Activated CD4-positive, alpha-beta T cell treated with anti-CD3 and anti-CD28 coated beads, Interleukin-10, Interleukin-2, amounts not matched to agents 100 ng/mL and 50 ng/mL, durations not matched to agents 16 hours and 8 hours (primary cell): Measurements from ENCODE around the gene YJEFN3.

Experiments
- DNase-seq: peaks from one replicate; pipeline ENCODE4 v3.0.0-alpha.2; 2020

YJEFN3 gene

DNA sequence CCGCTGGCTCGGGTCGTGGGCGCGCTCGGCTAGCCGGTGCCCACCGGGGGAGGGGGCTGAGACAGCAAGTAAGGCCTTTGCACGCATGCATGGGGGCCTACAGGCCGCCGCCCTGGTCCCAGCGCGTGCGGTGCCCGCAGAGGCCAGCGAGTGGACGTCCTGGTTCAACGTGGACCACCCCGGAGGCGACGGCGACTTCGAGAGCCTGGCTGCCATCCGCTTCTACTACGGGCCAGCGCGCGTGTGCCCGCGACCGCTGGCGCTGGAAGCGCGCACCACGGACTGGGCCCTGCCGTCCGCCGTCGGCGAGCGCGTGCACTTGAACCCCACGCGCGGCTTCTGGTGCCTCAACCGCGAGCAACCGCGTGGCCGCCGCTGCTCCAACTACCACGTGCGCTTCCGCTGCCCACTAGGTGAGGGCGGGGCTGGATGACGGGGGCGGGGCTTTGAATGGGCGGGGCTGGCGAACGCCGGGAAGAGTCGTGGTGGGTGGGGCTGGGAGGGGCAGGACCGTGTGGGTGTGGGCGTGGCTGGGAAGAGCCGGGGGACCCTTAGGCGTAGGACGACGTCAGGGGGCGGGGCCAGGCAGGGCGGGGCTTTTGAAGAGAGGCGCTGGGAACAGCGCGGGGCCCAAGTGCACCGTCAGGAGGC lies 11.5 kb downstream of the YJEFN3 start:
- peak; percentile 83 for DNase-seq

DNA sequence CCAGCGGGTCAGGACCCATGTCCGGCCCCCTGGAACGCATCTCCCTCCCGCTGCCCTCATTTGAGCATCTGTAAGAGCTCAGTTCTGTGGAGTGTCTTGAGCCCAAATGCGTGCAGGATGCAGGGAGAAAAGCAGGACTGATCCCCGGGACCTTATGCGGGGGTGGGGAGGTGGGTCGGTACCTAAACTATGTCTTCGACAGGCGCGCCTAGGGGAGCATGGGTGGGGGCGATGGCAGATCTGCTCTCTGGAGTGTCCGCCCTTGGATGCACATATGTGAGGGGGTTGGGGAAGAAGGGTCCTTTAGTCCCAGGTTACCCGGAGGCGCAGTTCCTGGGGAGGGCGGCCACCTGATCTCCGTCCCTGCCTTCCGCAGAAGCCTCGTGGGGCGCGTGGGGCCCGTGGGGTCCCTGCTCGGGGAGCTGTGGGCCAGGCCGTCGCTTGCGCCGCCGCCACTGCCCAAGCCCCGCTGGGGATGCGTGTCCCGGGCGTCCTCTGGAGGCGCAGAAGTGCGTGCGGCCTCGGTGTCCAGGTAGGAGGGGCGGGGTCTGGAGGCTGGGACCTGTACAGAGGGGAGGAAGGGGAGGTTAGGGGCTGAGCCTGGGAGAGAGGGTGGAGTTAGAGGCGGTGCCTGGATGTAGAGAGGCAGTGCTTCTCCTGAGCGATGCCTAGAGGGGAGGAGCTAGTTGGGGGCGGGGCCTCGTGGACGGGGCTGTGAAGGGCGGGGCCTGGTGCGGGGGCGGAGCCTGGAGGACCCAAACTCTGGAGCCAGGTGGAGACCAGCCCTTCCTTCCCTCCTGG lies 12.2 kb downstream of the YJEFN3 start:
- peak; percentile 77 for DNase-seq

DNA sequence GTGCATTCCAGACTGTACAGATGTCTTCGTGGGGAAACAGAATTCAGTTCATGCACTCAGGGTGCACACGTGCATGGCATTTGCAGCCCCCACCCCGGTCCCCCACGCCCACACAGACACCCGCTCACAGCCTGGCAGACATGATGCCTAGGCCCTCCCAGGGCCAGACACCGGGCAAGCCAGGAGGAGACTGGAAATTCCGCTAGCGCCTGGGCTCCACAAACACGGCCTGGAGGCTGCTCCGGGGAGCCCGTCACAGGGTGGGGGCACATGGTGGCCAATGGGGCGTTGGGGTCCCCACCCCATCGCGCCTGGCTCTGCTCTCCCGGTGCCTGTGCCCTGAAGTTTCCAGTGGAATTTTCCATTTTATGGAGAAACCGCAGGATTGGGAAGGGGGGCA lies 12.9 kb downstream of the YJEFN3 start:
- no peak for DNase-seq

DNA sequence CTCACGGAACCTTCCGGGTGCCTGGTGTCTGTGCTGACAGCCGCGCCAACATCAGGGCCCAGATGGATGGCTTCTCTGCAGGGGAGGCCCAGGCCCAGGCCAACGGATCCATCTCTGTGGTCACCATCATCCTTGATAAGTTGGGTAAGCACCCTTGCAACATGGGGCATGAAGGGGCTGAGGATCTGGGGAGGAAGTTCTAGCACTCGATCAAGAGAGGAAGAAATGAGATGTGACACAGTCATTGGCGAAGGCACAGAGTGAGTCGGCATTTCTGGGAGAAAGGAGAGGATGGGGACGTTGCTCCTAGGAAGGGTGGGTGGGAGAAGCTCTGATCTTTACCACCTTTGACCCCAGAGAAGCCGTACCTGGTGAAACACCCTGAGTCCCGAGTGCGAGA lies 13.8 kb downstream of the YJEFN3 start:
- DNase-seq = no peak

DNA sequence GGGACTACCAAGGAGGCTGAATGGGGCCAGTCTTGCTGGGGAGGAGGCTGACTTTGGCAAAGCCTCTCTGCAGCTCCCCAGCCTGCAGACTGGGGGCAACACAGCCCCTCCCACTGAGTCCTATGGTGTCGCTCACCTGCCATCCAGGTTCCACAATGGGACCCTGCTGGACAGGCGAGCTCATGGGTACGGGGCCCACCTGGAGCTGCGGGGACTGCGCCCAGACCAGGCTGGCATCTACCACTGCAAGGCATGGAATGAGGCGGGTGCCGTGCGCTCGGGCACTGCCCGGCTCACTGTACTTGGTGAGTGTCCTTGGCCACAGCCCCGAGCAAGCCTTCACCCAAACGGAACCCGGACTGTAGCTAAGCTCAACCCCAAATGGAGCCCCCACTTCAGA lies 14.4 kb downstream of the YJEFN3 start:
- DNase-seq = no peak

DNA sequence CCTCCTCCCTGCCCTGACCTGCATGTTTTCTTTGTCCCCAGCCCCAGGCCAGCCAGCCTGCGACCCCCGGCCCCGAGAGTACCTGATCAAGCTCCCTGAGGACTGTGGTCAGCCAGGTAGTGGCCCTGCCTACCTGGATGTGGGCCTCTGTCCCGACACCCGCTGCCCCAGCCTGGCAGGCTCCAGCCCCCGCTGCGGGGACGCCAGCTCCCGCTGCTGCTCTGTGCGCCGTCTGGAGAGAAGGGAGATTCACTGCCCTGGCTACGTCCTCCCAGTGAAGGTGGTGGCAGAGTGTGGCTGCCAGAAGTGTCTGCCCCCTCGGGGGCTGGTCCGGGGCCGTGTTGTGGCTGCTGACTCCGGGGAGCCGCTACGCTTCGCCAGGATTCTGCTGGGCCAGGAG lies 14.9 kb downstream of the YJEFN3 start:
- DNase-seq = no peak

DNA sequence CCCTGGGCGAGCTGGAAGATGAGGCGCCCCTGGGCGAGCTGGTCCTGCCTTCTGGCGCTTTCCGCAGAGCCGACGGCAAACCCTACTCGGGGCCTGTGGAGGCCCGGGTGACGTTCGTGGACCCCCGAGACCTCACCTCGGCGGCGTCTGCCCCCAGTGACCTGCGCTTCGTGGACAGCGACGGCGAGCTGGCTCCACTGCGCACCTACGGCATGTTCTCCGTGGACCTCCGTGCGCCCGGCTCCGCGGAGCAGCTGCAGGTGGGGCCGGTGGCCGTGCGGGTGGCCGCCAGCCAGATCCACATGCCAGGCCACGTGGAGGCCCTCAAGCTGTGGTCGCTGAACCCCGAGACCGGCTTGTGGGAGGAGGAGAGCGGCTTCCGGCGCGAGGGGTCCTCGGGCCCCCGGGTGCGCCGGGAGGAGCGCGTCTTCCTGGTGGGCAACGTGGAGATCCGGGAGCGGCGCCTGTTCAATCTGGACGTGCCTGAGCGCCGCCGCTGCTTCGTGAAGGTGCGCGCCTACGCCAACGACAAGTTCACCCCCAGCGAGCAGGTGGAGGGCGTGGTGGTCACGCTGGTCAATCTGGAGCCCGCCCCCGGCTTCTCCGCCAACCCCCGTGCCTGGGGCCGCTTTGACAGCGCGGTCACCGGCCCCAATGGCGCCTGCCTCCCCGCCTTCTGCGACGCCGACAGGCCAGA lies 15.7 kb downstream of the YJEFN3 start:
- no peak for DNase-seq

DNA sequence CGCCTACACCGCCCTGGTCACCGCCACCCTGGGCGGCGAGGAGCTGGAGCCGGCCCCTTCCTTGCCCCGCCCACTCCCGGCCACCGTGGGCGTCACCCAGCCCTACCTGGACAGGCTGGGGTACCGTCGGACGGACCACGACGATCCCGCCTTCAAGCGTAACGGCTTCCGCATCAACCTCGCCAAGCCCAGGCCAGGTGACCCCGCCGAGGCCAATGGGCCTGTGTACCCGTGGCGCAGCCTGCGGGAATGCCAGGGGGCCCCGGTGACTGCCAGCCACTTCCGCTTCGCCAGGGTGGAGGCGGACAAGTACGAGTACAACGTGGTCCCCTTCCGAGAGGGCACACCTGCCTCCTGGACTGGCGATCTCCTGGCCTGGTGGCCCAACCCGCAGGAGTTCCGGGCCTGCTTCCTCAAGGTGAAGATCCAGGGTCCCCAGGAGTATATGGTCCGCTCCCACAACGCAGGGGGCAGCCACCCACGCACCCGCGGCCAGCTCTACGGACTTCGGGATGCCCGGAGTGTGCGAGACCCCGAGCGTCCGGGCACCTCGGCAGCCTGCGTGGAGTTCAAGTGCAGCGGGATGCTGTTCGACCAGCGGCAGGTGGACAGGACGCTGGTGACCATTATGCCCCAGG lies 16.4 kb downstream of the YJEFN3 start:
- DNase-seq = no peak

DNA sequence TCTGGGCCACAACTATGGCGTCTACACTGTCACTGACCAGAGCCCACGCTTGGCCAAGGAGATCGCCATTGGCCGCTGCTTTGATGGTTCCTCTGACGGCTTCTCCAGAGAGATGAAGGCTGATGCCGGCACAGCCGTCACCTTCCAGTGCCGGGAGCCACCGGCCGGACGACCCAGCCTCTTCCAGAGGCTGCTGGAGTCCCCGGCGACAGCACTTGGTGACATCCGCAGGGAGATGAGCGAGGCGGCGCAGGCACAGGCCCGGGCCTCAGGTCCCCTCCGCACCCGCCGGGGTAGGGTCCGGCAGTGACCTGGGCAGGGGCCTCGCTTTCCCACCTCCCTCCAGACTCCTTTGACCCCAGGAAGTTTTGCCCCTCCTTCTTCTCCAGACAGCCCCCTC lies 17.0 kb downstream of the YJEFN3 start:
- no peak for DNase-seq

DNA sequence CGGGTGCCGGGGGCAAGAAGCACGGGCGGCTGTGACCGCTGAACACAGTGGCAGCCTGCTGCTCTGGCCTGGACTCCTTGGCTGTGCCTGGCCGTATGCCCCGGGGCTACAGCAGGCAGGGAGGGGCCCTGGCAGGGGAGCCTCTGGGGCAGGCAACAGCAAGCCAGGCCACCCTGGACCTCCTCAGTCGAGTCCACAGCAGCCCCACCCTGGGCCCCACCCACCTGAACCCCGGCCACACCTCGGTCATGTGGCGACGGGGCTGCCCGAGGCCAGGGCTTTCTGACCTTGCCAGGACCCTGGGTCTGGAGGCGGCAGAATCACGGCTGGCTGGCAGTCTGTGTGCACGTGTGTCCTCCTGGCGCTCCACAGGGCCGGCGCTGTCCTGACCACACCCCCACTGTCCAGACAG lies 18.0 kb downstream of the YJEFN3 start:
- no peak for DNase-seq

DNA sequence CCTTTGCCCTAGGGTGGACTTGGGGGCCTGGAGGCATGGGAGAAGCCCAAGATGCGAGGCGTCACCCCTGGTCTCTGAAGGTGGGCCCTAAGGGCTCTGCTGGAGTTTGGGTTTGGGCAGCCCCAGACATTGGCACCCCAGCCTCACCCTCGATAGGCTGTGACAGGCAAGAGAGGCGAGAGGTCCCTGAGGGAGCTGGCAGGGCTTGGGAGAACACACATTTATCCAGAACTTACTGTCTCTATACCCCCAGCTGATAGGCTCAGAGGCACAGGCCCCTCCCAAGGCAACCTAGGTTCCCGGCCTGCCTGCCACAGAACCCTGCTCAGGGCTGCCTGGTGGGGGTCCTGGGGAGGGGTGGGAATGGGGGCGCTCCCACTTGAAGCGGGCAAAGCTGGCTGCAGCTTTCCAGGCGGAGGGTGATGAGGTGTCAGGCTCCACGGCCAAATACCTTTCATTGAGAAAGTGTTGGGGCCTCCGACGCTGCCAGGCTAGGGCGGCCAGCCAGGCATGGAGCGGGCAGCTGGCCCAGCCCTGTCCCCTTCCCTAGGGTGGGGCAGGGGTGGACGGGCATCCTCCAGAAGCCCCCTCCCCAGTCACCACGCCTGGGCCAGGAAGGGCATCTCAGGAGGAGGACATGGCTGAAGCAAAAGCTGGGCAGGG lies 19.1 kb downstream of the YJEFN3 start:
- no peak for DNase-seq

DNA sequence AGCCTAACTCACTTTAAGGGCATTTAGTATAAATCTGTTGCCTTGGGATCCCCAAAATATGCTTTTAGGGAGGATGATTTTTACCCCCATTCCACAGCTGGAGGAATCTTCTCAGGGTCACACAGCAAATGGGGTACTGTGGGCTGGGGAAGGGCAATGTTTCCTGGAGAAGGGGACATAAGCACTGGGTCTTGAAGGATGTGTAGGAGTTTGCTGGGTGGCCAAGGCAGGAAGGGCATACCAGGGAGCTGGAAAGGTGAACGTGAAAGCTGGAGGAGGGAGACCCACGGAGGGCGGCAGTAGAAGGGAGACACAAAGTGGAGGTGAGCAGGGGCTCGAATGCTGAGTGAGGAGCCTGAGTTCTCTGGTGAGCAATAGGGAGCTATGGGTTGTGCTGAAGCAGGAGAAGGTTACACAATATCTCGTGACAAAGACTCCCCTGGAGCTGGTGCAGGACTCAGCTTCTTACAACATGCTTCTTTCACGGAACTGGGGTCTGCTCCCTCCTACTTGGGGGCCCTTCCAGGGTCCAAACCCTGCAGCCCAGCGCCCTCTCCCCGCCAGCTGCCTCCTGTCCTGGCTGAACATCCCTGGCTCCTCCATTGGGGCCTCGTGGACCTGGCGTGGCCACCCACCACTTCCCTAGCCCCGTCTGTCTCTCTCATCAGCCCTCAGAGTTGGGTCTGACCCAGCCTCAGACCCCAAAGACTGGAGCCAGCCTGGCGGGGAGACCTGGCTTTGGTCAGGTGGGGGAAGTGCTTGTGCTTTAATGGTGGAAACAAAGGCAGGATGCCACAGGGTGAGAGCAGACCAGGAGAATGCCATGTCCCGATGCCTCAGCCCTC lies 20.4 kb downstream of the YJEFN3 start:
- DNase-seq = no peak

DNA sequence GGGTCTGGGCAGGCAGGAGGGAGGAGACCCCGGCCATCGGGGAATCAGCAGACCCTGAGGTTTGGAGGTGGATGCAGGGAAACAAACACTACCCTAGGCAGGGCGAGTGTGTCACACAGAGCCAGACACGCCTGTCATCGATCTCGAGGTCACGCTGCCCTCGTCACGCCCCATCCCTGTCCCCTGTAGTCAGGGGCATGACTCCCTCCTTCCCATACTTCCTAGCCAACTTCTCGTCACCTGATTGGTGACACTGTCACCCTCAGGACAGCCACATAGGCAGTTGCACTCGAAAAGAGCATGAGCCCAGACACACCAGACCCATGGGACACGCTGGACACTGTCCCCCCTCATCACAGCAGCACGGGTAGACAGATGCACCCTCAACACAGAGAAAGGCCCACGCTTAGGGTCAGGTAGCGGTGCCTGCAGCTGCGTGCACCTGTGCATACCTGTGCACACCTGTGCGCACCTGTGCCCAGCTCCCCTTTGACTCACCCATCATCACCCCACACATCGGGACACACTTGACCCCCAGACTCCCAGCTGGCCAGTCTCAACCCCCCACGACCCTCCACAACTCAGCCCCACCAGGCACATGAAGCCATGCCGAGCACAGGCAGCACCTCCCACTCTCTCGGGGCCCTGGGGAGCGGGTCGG lies 21.2 kb downstream of the YJEFN3 start:
- DNase-seq = no peak

DNA sequence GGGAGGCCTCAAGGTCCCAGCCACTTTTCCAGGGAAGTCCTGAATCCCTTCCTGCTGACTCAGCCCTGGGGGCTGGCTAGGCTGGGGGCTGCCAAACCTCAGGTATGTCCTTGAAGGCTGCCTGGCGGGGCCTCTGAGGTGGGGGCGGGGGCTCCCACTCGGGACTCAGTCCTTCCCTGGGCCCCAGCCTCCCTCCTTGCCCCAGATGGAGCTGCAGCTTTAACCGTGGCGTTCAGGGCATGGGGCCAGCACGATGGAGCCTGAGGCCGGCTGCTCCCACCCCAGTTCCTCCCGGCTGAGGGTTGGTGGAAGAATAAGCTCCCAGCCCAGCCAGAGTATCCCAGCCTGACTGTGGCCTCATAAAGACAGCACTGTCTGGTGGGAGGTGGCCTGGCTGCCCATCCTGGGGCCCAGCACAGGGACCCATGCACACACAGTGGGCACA lies 21.8 kb downstream of the YJEFN3 start:
- DNase-seq = no peak

DNA sequence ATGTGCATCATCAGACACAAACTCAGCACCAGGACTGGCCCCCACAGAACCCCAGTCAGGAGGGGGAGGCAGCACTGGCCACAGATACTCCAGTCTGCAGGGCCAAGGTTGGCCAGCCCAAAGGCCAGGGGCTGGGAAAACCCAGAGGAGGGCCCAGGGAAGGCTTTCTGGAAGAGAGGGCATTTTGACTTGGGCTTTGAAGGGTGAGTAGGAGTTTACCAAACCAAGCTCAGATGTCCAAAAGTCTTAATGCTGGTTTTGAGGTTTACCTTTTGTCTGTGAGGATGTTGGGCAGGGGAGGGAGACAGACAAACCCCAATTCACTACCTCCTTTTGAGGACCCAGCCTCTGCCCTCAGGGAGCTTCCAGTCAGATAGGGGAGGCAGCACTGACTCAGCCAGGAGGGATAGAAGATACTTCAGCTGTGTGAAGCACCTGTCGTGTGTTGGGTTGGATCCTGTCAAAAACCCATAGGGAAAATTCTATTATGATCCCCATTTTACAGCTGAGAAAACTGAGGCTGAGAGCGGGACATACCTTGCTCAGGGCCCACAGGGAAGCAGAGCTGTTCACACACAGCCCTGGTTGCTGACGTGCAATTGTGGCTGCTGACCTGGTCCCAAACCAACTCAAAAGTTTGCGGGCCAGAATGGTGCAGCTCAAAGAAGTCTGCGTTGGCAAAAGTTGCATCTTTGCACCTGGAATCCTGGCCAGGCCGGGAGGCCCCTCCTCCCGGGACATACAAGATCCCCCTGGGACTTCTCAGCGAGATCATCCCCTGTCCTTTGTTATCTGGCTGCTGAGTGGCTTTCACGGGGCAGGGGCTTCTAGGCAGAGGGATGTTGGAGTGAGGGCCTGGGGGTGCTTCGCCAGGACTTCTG lies 22.5 kb downstream of the YJEFN3 start:
- DNase-seq = no peak

DNA sequence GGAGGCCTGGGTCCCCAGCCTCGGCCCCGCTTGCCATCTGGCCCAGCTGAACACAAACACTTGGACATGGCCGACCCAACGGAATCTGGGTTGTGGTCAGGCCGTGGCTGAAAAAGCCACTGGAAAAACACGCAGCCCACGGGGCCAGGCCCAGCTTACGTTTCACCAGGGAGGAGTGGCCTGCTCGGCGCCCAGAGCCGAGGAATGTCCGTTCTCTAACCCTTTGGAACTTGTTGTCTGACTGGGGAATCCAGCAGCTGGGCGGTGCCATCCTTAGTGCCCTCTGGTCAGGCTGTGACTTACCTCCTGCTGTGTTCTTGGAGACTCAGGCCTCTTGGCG lies 23.1 kb downstream of the YJEFN3 start:
- no peak for DNase-seq

DNA sequence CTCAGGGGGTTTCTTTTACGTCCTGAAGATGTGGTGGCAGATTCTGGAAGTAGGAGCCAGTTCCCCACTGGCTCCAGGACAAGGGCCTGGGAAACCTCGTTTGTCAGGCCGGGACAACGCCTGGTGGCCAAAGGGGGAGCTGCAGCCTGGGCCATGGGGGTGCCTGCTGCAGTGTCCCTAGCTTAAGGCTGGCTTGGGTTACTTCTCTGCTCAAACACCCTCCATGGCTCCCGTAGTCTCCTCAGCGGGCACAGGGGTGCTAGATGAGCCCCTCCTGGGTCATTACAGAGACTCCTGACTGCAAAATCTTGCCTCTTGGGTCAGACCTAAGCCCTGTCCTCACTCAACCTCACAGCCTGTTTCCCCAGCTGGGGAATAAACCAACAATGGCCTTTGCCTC lies 24.1 kb downstream of the YJEFN3 start:
- DNase-seq = peak; percentile 24

DNA sequence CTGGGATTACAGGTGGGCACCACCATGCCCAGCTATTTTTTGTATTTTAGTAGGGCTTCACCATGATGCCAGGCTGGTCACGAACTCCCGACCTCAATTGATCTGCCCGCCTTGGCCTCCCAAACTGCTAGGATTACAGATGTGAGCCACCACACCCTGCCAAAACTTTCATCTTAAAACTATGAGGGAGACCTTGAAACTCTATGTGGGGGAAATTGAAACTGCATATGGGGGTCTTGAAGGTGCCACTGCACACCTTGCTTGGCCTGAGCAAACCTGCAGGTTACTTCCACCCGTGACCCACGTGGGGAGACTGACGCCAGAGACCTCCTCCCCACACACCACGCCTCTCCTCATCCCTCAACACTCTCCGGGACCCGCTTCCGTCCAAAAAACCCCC lies 25.0 kb downstream of the YJEFN3 start:
- no peak for DNase-seq

DNA sequence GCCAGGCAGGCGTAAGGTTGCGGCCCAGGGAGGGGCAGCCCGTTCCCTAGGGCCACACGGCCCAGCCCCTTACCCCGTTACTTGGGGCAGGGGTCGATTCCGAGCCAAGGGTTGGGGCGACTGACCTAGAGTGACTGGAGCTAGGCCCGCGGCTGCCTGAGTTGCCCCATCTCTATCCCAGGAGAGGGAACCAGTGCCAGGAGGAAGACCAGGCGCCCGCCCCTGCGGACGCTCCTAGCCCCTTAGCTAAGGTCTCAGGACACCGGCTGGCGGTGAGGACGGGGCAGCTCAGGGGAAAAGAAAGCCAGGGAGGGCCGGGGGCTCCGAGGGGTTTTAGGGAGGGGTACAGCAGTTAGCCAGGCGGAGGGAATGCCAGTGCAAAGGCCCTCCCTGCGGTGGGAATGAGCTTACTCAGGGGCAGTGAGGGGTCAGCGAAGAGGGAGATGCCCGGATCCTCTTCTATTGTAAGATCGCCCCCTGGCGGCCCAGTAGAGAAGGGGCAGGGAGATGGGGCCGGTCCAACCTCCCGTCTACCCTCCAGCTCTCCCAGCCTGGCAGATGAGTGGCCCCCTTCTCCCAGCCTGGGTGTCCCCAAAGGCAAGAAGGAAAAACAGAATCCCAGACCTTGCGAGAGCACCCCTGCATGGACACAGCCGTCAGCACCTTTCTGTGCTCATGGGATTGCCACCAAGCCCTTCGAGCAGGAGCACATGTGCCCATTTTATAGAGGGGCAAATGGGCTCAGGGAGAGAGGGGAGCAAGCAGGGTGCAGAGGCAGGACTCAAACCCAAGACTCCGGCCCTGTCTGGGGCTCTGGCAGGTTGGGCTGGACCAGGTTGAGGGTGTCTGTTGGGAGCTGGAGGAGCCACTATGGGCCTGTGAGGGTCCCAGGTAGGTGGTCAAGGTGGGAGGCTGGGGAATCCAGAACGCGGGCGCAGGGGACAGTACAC lies 25.6 kb downstream of the YJEFN3 start:
- DNase-seq = peak; percentile 67
